ENCODE data around the gene MGAT3. TPM values are rescaled to one million over a fixed set of nuclear protein-coding genes. Genes with fewer than 3 reads are reported as not detected.

The MGAT3 gene
- total and polyA plus RNA-seq, 9 of the 15 experiments (the other 6 are each of a cell fraction or from before 2014, with no cell fraction given), result 0.10 to 11.5 (median 4.6) TPM

DNA sequence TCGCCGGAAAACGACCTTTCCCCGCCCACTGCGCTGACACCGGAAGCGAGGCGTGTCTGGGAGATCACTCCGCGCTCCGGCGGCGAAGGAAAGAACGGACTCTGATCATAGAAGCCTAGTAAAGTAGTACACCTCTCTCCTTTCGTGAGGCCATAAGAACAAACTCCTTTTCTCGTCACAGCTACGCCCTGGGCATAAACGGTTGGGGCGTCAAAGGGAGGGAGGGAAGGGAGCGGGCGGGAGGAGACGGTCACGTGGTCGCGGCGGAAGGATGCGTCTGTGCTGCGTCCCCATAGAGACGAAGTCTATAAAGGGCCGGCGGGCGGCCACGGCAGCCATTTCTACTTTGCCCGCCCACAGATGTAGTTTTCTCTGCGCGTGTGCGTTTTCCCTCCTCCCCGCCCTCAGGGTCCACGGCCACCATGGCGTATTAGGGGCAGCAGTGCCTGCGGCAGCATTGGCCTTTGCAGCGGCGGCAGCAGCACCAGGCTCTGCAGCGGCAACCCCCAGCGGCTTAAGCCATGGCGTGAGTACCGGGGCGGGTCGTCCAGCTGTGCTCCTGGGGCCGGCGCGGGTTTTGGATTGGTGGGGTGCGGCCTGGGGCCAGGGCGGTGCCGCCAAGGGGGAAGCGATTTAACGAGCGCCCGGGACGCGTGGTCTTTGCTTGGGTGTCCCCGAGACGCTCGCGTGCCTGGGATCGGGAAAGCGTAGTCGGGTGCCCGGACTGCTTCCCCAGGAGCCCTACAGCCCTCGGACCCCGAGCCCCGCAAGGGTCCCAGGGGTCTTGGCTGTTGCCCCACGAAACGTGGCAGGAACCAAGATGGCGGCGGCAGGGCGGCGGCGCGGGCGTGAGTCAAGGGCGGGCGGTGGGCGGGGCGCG, 63.7 kb downstream of the MGAT3 start, which contains the start of gene ATF4 (continued):
- TF ChIP-seq, protein P1, sequence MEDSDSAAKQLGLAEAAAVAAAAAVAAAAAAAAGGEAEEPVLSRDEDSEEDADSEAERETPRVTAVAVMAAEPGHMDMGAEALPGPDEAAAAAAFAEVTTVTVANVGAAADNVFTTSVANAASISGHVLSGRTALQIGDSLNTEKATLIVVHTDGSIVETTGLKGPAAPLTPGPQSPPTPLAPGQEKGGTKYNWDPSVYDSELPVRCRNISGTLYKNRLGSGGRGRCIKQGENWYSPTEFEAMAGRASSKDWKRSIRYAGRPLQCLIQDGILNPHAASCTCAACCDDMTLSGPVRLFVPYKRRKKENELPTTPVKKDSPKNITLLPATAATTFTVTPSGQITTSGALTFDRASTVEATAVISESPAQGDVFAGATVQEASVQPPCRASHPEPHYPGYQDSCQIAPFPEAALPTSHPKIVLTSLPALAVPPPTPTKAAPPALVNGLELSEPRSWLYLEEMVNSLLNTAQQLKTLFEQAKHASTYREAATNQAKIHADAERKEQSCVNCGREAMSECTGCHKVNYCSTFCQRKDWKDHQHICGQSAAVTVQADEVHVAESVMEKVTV (CRISPR knock-in tag; IDR thresholded peaks at IDR 0.05), result no peak
- TF ChIP-seq TEAD1 (CRISPR knock-in tag; IDR thresholded peaks at IDR 0.05) (peak in 1 of 2 experiments; percentile 58; a peak in 1 of 4 replicates), POLR2AphosphoS2 (IDR thresholded peaks at IDR 0.05; ENCODE audit: low read length) (peak; percentile 89; the same call in 1 of the 2 replicates), DACH1 (IDR thresholded peaks at IDR 0.05; ENCODE audit: partially characterized antibody) (no peak), SIN3A (IDR thresholded peaks at IDR 0.05; ENCODE audit: borderline replicate concordance in 2 of 2, control insufficient read depth in 1 of 2, low read depth in 2 of 2, low read length in 2 of 2) (peak; percentile 55 to 64; a peak in 1 of 4 replicates), NBN (IDR thresholded peaks at IDR 0.05; ENCODE audit: low read depth) (no peak; the same call in 1 of the 2 replicates), NR3C1 (CRISPR knock-in tag; IDR thresholded peaks at IDR 0.05) (0 out of 2 replicates have a peak, but pooled peaks have one; percentile 37), SMARCA4 (IDR thresholded peaks at IDR 0.05) (no peak), ESRRA (IDR thresholded peaks at IDR 0.05; ENCODE audit: borderline replicate concordance, low read depth) (peak; percentile 42), MYBL2 (IDR thresholded peaks at IDR 0.05; ENCODE audit: low read depth) (no peak), MYBL2 (CRISPR knock-in tag; IDR thresholded peaks at IDR 0.05; ENCODE audit: borderline replicate concordance) (no peak), MAFK (IDR thresholded peaks at IDR 0.05; ENCODE audit: low read length) (no peak), ASH1L (IDR thresholded peaks at IDR 0.05; ENCODE audit: borderline replicate concordance, low read depth, partially characterized antibody) (peak; percentile 49), NCOA2 (IDR thresholded peaks at IDR 0.05; ENCODE audit: partially characterized antibody in 2 of 2) (no peak), POLR2G (IDR thresholded peaks at IDR 0.05; ENCODE audit: low read depth, low read length) (peak; percentile 99), MCM7 (IDR thresholded peaks at IDR 0.05) (no peak), ELF2 (CRISPR knock-in tag; IDR thresholded peaks at IDR 0.05) (peak; percentile 88), SMC3 (conservative IDR thresholded peaks at IDR 0.05; ENCODE audit: insufficient read depth, low read depth, low read length) (no peak), HNRNPUL1 (IDR thresholded peaks at IDR 0.05; ENCODE audit: low read length) (no peak), DDX20 (tag; IDR thresholded peaks at IDR 0.05; ENCODE audit: low read depth) (no peak), SNIP1 (IDR thresholded peaks at IDR 0.05; ENCODE audit: low read depth) (no peak)
- TF ChIP-seq, protein P2, sequence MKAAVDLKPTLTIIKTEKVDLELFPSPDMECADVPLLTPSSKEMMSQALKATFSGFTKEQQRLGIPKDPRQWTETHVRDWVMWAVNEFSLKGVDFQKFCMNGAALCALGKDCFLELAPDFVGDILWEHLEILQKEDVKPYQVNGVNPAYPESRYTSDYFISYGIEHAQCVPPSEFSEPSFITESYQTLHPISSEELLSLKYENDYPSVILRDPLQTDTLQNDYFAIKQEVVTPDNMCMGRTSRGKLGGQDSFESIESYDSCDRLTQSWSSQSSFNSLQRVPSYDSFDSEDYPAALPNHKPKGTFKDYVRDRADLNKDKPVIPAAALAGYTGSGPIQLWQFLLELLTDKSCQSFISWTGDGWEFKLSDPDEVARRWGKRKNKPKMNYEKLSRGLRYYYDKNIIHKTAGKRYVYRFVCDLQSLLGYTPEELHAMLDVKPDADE (conservative IDR thresholded peaks at IDR 0.05; ENCODE audit: control insufficient read depth, low read depth, low read length), result no peak; the same call in none of the 2 replicates
- TF ChIP-seq, protein P3, sequence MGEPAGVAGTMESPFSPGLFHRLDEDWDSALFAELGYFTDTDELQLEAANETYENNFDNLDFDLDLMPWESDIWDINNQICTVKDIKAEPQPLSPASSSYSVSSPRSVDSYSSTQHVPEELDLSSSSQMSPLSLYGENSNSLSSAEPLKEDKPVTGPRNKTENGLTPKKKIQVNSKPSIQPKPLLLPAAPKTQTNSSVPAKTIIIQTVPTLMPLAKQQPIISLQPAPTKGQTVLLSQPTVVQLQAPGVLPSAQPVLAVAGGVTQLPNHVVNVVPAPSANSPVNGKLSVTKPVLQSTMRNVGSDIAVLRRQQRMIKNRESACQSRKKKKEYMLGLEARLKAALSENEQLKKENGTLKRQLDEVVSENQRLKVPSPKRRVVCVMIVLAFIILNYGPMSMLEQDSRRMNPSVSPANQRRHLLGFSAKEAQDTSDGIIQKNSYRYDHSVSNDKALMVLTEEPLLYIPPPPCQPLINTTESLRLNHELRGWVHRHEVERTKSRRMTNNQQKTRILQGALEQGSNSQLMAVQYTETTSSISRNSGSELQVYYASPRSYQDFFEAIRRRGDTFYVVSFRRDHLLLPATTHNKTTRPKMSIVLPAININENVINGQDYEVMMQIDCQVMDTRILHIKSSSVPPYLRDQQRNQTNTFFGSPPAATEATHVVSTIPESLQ (CRISPR knock-in tag; IDR thresholded peaks at IDR 0.05), result no peak
